ENCODE measurements around the gene SNAPC3. TPM values are rescaled to one million over a fixed set of nuclear protein-coding genes. Genes with fewer than 3 reads are reported as not detected.

The SNAPC3 gene
- total RNA-seq, 1 experiment from 2014 or later, result 28.0 TPM

DNA sequence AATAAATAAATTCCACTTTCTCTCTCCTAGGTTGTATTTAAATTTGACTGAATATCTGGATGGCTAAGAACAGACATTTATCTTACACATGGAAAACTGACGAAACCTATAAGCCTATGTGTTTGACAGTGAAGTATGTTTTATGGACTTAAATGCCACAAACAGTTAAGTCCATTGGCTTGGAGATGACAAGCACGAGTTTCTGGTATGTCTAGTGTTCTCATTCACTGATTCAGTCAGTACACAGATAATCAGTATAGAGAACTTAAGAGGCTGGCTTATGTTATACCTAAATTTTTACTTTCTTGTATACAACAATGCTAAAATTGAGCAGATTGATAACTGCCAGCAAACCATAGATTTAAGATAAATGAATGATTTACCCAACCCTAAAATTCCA is 38.9 kb downstream of the SNAPC3 start:
- peaks cover 14 to 75% (median 37%) of the 10 kb centered on the region in 3 experiments; a peak in 6 of 7 replicates for H3K36me3 Mint-ChIP-seq (ENCODE audit: insufficient read depth in 1 of 3, low read depth in 3 of 3)
- H3K14ac ChIP-seq (ENCODE audit: insufficient read depth, low read length), result no peak overlapping the region

More for the DNA sequence above, 38.9 kb downstream of the SNAPC3 start:
- Histone ChIP-seq H4K91ac (ENCODE audit: insufficient read length, low read depth, low read length) (no peak overlapping the region), H3K56ac (ENCODE audit: insufficient read length, low read depth, low read length) (no peak overlapping the region), H2AK5ac (ENCODE audit: insufficient read length, low read length) (no peak overlapping the region), H2AFZ (ENCODE audit: low read length) (no peak overlapping the region), H3K18ac (ENCODE audit: insufficient read length, low read depth, low read length) (no peak overlapping the region), H3K23me2 (ENCODE audit: insufficient read length, low read depth, low read length, poor library complexity, severe bottlenecking) (no peaks in the 10 kb centered on the region), H3K4me1 (ENCODE audit: insufficient read depth, low read length) (no peaks in the 10 kb centered on the region), H4K8ac (replicated peaks; ENCODE audit: insufficient read length, low read depth, low read length) (no peak overlapping the region), H2BK5ac (ENCODE audit: insufficient read length, low read length) (no peak overlapping the region), H4K5ac (ENCODE audit: insufficient read length, low read depth, low read length) (no peak overlapping the region), H3K79me2 (ENCODE audit: insufficient read depth, low read length) (no peaks in the 10 kb centered on the region), H4K20me1 (ENCODE audit: control insufficient read depth, insufficient read depth, insufficient read length) (no peaks in the 10 kb centered on the region), H3K4me2 (ENCODE audit: insufficient read depth, insufficient read length, low read length) (no peak overlapping the region), H2BK120ac (ENCODE audit: low read depth, low read length, poor library complexity, severe bottlenecking) (no peak overlapping the region), H2BK15ac (ENCODE audit: low read depth, low read length) (no peak overlapping the region), H3K4ac (ENCODE audit: low read depth, low read length) (no peak overlapping the region), H3K23ac (ENCODE audit: insufficient read length, low read depth, low read length) (no peak overlapping the region), H3K27me3 (ENCODE audit: insufficient read depth, low read length) (no peaks in the 10 kb centered on the region), H3K79me1 (ENCODE audit: insufficient read depth, low read depth, low read length, poor library complexity, severe bottlenecking) (no peaks in the 10 kb centered on the region), H3K9ac (ENCODE audit: extremely low read depth, insufficient read length, low read length) (no peak overlapping the region), H3K9me3 (ENCODE audit: control insufficient read depth, low read depth, low read length) (no peaks in the 10 kb centered on the region), H3T11ph (ENCODE audit: low read length) (no peak overlapping the region), H2BK20ac (ENCODE audit: low read depth, low read length, poor library complexity, severe bottlenecking) (no peak overlapping the region), H3K27ac (ENCODE audit: insufficient read length, low read depth, low read length) (no peak overlapping the region), H2BK12ac (ENCODE audit: insufficient read length, low read depth, low read length) (no peak overlapping the region)
- H3K9me3 Mint-ChIP-seq, result no peaks in the 10 kb centered on the region
- WGBS (ENCODE audit: extremely low coverage, insufficient read length, low lambda C conversion rate), result no CpG with 5 or more reads among the region's 2 CpGs
- no peaks in the 10 kb centered on the region for H3K4me1 Mint-ChIP-seq
- no peaks in the 10 kb centered on the region; the same call in 1 of the 2 replicates for H3K27me3 Mint-ChIP-seq (ENCODE audit: low read depth)
- 0 out of 7 replicates have a peak overlapping the region, but pooled peaks of 1 of the 3 experiments have one; percentile 61 for H3K27ac Mint-ChIP-seq
- TF ChIP-seq, protein P1, sequence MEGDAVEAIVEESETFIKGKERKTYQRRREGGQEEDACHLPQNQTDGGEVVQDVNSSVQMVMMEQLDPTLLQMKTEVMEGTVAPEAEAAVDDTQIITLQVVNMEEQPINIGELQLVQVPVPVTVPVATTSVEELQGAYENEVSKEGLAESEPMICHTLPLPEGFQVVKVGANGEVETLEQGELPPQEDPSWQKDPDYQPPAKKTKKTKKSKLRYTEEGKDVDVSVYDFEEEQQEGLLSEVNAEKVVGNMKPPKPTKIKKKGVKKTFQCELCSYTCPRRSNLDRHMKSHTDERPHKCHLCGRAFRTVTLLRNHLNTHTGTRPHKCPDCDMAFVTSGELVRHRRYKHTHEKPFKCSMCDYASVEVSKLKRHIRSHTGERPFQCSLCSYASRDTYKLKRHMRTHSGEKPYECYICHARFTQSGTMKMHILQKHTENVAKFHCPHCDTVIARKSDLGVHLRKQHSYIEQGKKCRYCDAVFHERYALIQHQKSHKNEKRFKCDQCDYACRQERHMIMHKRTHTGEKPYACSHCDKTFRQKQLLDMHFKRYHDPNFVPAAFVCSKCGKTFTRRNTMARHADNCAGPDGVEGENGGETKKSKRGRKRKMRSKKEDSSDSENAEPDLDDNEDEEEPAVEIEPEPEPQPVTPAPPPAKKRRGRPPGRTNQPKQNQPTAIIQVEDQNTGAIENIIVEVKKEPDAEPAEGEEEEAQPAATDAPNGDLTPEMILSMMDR (conservative IDR thresholded peaks at IDR 0.05), result no peak
- DNase-seq, result no peak
- no peak overlapping the region for H3K4me3 Mint-ChIP-seq

Data from H9 (cell line).